GM12874 (cell line): Measurements from ENCODE around the gene PNRC1.

Experiments used
- CTCF ChIP-seq: IDR thresholded peaks from 2 replicates; pipeline ENCODE4 v1.5.1; 2011; ENCODE audit warnings: low read depth, mild to moderate bottlenecking, control low read depth, low read length, moderate library complexity; ENCODE audit not compliant: insufficient read depth

PNRC1 gene

GRCh38 chr6:89079511-89080234 is 878 bp upstream of the PNRC1 start:
- TF ChIP-seq CTCF = no peak

DNA sequence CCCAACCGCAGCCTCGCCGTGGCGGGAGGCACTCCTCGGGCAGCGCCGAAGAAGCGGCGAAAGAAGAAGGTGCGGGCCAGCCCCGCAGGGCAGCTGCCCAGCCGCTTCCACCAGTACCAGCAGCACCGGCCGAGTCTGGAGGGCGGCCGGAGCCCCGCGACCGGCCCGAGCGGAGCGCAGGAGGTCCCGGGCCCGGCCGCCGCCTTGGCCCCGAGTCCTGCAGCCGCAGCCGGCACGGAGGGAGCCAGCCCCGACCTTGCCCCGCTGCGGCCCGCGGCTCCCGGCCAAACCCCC is 525 bp downstream of the PNRC1 start:
- no peak for TF ChIP-seq CTCF

- TF ChIP-seq CTCF = 0 out of 2 replicates have a peak, but pooled peaks have one; percentile 15
Measured at GRCh38 chr6:89081423-89082322, 1.1 kb downstream of the PNRC1 start.

DNA sequence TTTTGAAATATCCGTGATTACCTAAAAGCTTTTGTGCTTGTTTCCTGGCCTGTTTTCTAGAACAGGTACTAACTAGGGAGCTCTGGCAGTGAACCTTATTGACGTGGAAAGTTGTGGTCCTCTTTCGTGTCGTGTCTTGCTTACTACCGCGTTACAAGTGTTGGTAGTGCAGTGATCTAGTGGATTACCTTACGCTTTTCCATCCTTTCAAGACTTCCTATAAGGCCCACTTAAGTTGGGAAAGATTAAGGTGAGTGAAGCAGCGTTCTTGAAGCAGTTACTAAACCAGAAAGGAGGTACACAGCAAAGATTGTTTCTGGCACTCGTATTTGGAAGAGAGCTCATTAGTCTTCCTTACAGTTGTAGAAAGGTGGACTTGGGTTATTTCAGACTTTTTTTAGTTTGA is 1.9 kb downstream of the PNRC1 start:
- TF ChIP-seq CTCF = no peak

DNA sequence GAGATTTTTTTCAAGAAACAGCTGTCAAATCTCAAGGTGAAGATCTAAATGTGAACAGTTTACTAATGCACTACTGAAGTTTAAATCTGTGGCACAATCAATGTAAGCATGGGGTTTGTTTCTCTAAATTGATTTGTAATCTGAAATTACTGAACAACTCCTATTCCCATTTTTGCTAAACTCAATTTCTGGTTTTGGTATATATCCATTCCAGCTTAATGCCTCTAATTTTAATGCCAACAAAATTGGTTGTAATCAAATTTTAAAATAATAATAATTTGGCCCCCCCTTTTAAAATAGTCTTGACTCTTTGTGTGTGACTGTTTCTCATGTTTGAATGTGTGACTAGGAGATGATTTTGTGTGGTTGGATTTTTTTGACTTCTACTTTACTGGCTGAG is 4.0 kb downstream of the PNRC1 start:
- TF ChIP-seq CTCF = no peak

GRCh38 chr6:89084954-89085353 is 4.4 kb downstream of the PNRC1 start:
- TF ChIP-seq CTCF = no peak

DNA sequence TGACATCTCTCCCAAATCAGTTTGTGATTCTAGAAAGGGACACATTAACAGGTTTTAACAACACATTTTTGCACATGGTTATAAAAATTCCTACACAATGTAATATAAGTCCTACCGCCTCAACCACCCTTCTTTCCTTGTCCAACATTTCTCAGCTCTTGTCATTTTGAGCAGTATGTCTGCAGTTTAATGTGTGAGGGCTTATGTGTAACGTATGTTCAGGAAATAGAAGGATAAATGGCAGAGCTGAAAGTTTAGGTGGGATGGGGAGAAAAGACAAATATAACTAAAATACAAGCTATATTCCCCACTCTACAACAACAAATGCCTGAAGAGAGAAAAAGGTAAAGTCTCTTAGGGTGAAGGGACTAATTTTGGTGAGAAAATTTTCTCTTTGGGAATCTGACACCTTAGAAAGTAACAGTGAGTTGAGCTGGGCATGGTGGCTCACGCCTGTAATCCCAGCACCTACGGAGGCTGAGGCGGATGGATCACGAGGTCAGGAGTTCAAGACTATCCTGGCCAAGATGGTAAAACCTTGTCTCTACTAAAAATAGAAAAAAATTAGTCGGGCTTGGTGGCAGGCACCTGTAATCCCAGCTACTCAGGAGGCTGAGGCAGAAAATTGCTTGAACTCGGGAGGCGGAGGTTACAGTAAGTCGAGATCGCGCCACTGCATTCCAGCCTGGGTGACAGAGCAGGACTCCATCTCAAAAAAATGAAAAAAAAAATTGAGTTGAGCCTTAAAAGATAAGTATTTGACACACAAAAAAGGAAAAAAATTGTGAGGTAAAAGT is 5.1 kb downstream of the PNRC1 start:
- no peak for TF ChIP-seq CTCF
